Measurements from ENCODE around the gene CDC27.
"Not testable (repeated sequence)": the region's sequence is repeated elsewhere in the genome, so short reads cannot be mapped to it uniquely, and the experiment has no call there.

Gene CDC27

GRCh38 chr17:47219621-47220475 lies 30.8 kb upstream of the CDC27 start:
- DNase-seq, result no peak

GRCh38 chr17:47218896-47219430 lies 29.9 kb upstream of the CDC27 start:
- no peak for DNase-seq

GRCh38 chr17:47217279-47217678 lies 28.2 kb upstream of the CDC27 start:
- not testable (repeated sequence) for DNase-seq

- DNase-seq, result not testable (repeated sequence)
These were observed 27.7 kb upstream of the CDC27 start for GRCh38 chr17:47216821-47217220.

GRCh38 chr17:47214931-47215330 lies 25.8 kb upstream of the CDC27 start:
- no peak for DNase-seq

- DNase-seq, result no peak
These were observed 24.4 kb upstream of the CDC27 start for GRCh38 chr17:47213540-47213939.

GRCh38 chr17:47212458-47212857 lies 23.4 kb upstream of the CDC27 start:
- no peak for DNase-seq

- DNase-seq, result no peak
These were observed 21.7 kb upstream of the CDC27 start for GRCh38 chr17:47210779-47211178.

- DNase-seq, result no peak
These were observed 21.0 kb upstream of the CDC27 start for GRCh38 chr17:47210105-47210504.

GRCh38 chr17:47209499-47209898 lies 20.4 kb upstream of the CDC27 start:
- DNase-seq, result no peak

GRCh38 chr17:47208744-47209488 lies 19.8 kb upstream of the CDC27 start, which contains the start of gene MYL4:
TSS of gene MYL4 (plus strand) at chr17:47209348. CDS start at chr17:47209423, 75 bp downstream.
- no peak for DNase-seq

- no peak for DNase-seq
These were observed 18.3 kb upstream of the CDC27 start for GRCh38 chr17:47207143-47208067.

GRCh38 chr17:47205419-47205963 lies 16.4 kb upstream of the CDC27 start:
- no peak for DNase-seq

- DNase-seq, result no peak
These were observed 15.8 kb upstream of the CDC27 start for GRCh38 chr17:47204722-47205418.

GRCh38 chr17:47203984-47204721 lies 15.1 kb upstream of the CDC27 start:
- DNase-seq, result no peak

- DNase-seq, result no peak
These were observed 12.1 kb upstream of the CDC27 start for GRCh38 chr17:47201166-47201565.

GRCh38 chr17:47200325-47200664 lies 11.2 kb upstream of the CDC27 start:
- DNase-seq, result no peak

- DNase-seq, result no peak
These were observed 10.7 kb upstream of the CDC27 start for GRCh38 chr17:47199627-47200324.

GRCh38 chr17:47197821-47198220 lies 8.7 kb upstream of the CDC27 start:
- no peak for DNase-seq

- DNase-seq, result no peak
These were observed 4.9 kb upstream of the CDC27 start for GRCh38 chr17:47193931-47194511.

Measured in NCI-H1048 (cell line).